ENCODE measurements around the gene CPA2. TPM values are rescaled to one million over a fixed set of nuclear protein-coding genes. Genes with fewer than 3 reads are reported as not detected.

CPA2 gene
- total RNA-seq, 1 experiment from 2014 or later: 0.90 TPM

- Mint-ChIP-seq H3K4me3 (no peak overlapping the region), H3K9me3 (peaks cover 31% of the 10 kb centered on the region), H3K27ac (no peak overlapping the region), H3K36me3 (peaks cover 4% of the 10 kb centered on the region), H3K27me3 (ENCODE audit: low read depth) (peaks cover 6% of the 10 kb centered on the region; the same call in 1 of the 2 replicates), H3K4me1 (peaks cover 3% of the 10 kb centered on the region)
- ChIA-PET POLR2A (no interaction called here), CTCF (interaction anchor here (2.0 kb wide), 1 partner anchor 11 kb away, joined by 5 read pairs; no protein-coding TSS in a partner anchor)
- ATAC-seq (no peak), DNase-seq (ENCODE audit: low spot score) (no peak)
- TF ChIP-seq, protein P1, sequence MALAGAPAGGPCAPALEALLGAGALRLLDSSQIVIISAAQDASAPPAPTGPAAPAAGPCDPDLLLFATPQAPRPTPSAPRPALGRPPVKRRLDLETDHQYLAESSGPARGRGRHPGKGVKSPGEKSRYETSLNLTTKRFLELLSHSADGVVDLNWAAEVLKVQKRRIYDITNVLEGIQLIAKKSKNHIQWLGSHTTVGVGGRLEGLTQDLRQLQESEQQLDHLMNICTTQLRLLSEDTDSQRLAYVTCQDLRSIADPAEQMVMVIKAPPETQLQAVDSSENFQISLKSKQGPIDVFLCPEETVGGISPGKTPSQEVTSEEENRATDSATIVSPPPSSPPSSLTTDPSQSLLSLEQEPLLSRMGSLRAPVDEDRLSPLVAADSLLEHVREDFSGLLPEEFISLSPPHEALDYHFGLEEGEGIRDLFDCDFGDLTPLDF (CRISPR knock-in tag; IDR thresholded peaks at IDR 0.05): no peak
- no peak for TF ChIP-seq CREM (CRISPR knock-in tag; IDR thresholded peaks at IDR 0.05)
- TF ChIP-seq, protein P2, sequence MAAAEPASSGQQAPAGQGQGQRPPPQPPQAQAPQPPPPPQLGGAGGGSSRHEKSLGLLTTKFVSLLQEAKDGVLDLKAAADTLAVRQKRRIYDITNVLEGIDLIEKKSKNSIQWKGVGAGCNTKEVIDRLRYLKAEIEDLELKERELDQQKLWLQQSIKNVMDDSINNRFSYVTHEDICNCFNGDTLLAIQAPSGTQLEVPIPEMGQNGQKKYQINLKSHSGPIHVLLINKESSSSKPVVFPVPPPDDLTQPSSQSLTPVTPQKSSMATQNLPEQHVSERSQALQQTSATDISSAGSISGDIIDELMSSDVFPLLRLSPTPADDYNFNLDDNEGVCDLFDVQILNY (CRISPR knock-in tag; IDR thresholded peaks at IDR 0.05): no peak
- TF ChIP-seq KAT7 (CRISPR knock-in tag; IDR thresholded peaks at IDR 0.05; ENCODE audit: borderline replicate concordance): no peak
- TF ChIP-seq, protein P3, sequence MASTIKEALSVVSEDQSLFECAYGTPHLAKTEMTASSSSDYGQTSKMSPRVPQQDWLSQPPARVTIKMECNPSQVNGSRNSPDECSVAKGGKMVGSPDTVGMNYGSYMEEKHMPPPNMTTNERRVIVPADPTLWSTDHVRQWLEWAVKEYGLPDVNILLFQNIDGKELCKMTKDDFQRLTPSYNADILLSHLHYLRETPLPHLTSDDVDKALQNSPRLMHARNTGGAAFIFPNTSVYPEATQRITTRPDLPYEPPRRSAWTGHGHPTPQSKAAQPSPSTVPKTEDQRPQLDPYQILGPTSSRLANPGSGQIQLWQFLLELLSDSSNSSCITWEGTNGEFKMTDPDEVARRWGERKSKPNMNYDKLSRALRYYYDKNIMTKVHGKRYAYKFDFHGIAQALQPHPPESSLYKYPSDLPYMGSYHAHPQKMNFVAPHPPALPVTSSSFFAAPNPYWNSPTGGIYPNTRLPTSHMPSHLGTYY (CRISPR knock-in tag; IDR thresholded peaks at IDR 0.05): no peak
- TF ChIP-seq, protein P4, sequence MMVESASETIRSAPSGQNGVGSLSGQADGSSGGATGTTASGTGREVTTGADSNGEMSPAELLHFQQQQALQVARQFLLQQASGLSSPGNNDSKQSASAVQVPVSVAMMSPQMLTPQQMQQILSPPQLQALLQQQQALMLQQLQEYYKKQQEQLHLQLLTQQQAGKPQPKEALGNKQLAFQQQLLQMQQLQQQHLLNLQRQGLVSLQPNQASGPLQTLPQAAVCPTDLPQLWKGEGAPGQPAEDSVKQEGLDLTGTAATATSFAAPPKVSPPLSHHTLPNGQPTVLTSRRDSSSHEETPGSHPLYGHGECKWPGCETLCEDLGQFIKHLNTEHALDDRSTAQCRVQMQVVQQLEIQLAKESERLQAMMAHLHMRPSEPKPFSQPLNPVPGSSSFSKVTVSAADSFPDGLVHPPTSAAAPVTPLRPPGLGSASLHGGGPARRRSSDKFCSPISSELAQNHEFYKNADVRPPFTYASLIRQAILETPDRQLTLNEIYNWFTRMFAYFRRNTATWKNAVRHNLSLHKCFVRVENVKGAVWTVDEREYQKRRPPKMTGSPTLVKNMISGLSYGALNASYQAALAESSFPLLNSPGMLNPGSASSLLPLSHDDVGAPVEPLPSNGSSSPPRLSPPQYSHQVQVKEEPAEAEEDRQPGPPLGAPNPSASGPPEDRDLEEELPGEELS (CRISPR knock-in tag; IDR thresholded peaks at IDR 0.05): no peak
- no peak for TF ChIP-seq JAZF1 (CRISPR knock-in tag; IDR thresholded peaks at IDR 0.05)
- TF ChIP-seq ZNF219 (CRISPR knock-in tag; IDR thresholded peaks at IDR 0.05; ENCODE audit: borderline replicate concordance): no peak
- no peak for TF ChIP-seq IRF2 (CRISPR knock-in tag; IDR thresholded peaks at IDR 0.05; ENCODE audit: borderline replicate concordance, low read depth)
- TF ChIP-seq, protein P5, sequence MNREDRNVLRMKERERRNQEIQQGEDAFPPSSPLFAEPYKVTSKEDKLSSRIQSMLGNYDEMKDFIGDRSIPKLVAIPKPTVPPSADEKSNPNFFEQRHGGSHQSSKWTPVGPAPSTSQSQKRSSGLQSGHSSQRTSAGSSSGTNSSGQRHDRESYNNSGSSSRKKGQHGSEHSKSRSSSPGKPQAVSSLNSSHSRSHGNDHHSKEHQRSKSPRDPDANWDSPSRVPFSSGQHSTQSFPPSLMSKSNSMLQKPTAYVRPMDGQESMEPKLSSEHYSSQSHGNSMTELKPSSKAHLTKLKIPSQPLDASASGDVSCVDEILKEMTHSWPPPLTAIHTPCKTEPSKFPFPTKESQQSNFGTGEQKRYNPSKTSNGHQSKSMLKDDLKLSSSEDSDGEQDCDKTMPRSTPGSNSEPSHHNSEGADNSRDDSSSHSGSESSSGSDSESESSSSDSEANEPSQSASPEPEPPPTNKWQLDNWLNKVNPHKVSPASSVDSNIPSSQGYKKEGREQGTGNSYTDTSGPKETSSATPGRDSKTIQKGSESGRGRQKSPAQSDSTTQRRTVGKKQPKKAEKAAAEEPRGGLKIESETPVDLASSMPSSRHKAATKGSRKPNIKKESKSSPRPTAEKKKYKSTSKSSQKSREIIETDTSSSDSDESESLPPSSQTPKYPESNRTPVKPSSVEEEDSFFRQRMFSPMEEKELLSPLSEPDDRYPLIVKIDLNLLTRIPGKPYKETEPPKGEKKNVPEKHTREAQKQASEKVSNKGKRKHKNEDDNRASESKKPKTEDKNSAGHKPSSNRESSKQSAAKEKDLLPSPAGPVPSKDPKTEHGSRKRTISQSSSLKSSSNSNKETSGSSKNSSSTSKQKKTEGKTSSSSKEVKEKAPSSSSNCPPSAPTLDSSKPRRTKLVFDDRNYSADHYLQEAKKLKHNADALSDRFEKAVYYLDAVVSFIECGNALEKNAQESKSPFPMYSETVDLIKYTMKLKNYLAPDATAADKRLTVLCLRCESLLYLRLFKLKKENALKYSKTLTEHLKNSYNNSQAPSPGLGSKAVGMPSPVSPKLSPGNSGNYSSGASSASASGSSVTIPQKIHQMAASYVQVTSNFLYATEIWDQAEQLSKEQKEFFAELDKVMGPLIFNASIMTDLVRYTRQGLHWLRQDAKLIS (CRISPR knock-in tag; IDR thresholded peaks at IDR 0.05; ENCODE audit: borderline replicate concordance): no peak
- TF ChIP-seq CBFB (CRISPR knock-in tag; IDR thresholded peaks at IDR 0.05; ENCODE audit: low read depth): no peak
- no peak for TF ChIP-seq IRF1 (CRISPR knock-in tag; IDR thresholded peaks at IDR 0.05)
- TF ChIP-seq SP1 (CRISPR knock-in tag; conservative IDR thresholded peaks at IDR 0.05): no peak
- TF ChIP-seq SMAD3 (CRISPR knock-in tag; IDR thresholded peaks at IDR 0.05; ENCODE audit: borderline replicate concordance): no peak
- TF ChIP-seq GABPB1 (CRISPR knock-in tag; IDR thresholded peaks at IDR 0.05): no peak
Measured at GRCh38 chr7:130227883-130228575, 38.6 kb upstream of the CPA2 start.
